HEK293 (cell line): ENCODE results near the gene ITIH5.

Source experiments
- CTCF ChIA-PET: fragments of 350-600 bp; formaldehyde crosslinking; extraction: SDS; loops from one replicate; lab custom pipeline; 2021; ENCODE audit warnings: antibody characterized with exemption; lab: Yijun Ruan, JAX
- POLR2A ChIA-PET: fragments of 300-600 bp; formaldehyde crosslinking; extraction: SDS; loops from one replicate; lab custom pipeline; 2020; ENCODE audit warnings: antibody characterized with exemption, inconsistent platforms; lab: Yijun Ruan, JAX
- H3K27ac ChIP-seq: fragments of 200-500 bp; sonication (Bioruptor generic); 2 replicates; pipeline ENCODE4 v1.5.1; 2014; ENCODE audit warnings: low read depth, low read length, control low read depth, inconsistent platforms; ENCODE audit errors: extremely low read depth
- H3K36me3 ChIP-seq, 2 experiments: fragments of 200-500 bp in 1 of 2; sonication (Bioruptor generic) in 1 of 2; 1 replicate in 1 of 2; 2 replicates in 1 of 2; pipeline ENCODE4 v1.5.1; 2014 to 2017; ENCODE audit warnings: inconsistent platforms in 2 of 2, low read length in 2 of 2; ENCODE audit not compliant: control insufficient read depth in 2 of 2, insufficient read depth in 1 of 2
- H3K4me1 ChIP-seq: fragments of 200-500 bp; sonication (Bioruptor generic); 2 replicates; pipeline ENCODE4 v1.5.1; 2014; ENCODE audit warnings: mild to moderate bottlenecking, low read length, inconsistent platforms; ENCODE audit not compliant: control insufficient read depth, insufficient read depth
- H3K4me3 ChIP-seq: 2 replicates; pipeline ENCODE4 v1.5.1; 2011; ENCODE audit warnings: low read depth, mild to moderate bottlenecking, control low read depth, low read length, moderate library complexity
- H3K9me3 ChIP-seq: fragments of 200-500 bp; sonication (Bioruptor generic); 2 replicates; pipeline ENCODE4 v1.5.1; 2014; ENCODE audit warnings: low read depth, low read length, inconsistent platforms; ENCODE audit not compliant: control insufficient read depth, insufficient read depth
- AEBP2 ChIP-seq: fragments of 450-650 bp; formaldehyde crosslinking; IDR thresholded peaks from 2 replicates; pipeline ENCODE4 v1.5.1; 2016; ENCODE audit warnings: missing biosample characterization, missing genetic modification characterization, borderline replicate concordance
- BCL11A ChIP-seq: fragments of 450-650 bp; formaldehyde crosslinking; IDR thresholded peaks from 2 replicates; pipeline ENCODE4 v1.5.1; 2016; ENCODE audit warnings: low read depth, missing biosample characterization, missing genetic modification characterization
- MEIS1 ChIP-seq: sonication (generic); formaldehyde crosslinking; IDR thresholded peaks from 2 replicates; pipeline ENCODE4 v1.8.1; 2022; ENCODE audit warnings: missing genetic modification reagents, mild to moderate bottlenecking, borderline replicate concordance
- PRDM6 ChIP-seq: fragments of 450-650 bp; formaldehyde crosslinking; IDR thresholded peaks from 2 replicates; pipeline ENCODE4 v1.5.1; 2017; ENCODE audit warnings: missing biosample characterization, missing genetic modification characterization
- REPIN1 ChIP-seq: fragments of 450-650 bp; formaldehyde crosslinking; IDR thresholded peaks from 2 replicates; pipeline ENCODE4 v1.5.1; 2017; ENCODE audit warnings: missing biosample characterization, missing genetic modification characterization, low read depth
- ZFHX2 ChIP-seq: fragments of 450-650 bp; formaldehyde crosslinking; conservative IDR thresholded peaks from 2 replicates; pipeline ENCODE4 v1.5.1; 2016; ENCODE audit warnings: missing biosample characterization, missing genetic modification characterization
- ZFP3 ChIP-seq: fragments of 450-650 bp; formaldehyde crosslinking; IDR thresholded peaks from 2 replicates; pipeline ENCODE4 v1.5.1; 2016; ENCODE audit warnings: low read depth, missing biosample characterization, missing genetic modification characterization
- ZNF133 ChIP-seq: fragments of 450-650 bp; formaldehyde crosslinking; IDR thresholded peaks from 2 replicates; pipeline ENCODE4 v1.5.1; 2016; ENCODE audit warnings: missing biosample characterization, missing genetic modification characterization
- ZNF2 ChIP-seq: fragments of 450-650 bp; formaldehyde crosslinking; IDR thresholded peaks from 2 replicates; pipeline ENCODE4 v1.5.1; 2016; ENCODE audit warnings: missing biosample characterization, missing genetic modification characterization
- ZNF529 ChIP-seq: fragments of 450-650 bp; formaldehyde crosslinking; IDR thresholded peaks from 2 replicates; pipeline ENCODE4 v1.5.1; 2017; ENCODE audit warnings: missing genetic modification characterization, missing biosample characterization; ENCODE audit not compliant: insufficient replicate concordance
- ZNF596 ChIP-seq: fragments of 450-650 bp; IDR thresholded peaks from 2 replicates; pipeline ENCODE4 v1.5.0; 2018; ENCODE audit warnings: missing biosample characterization, mild to moderate bottlenecking, missing genetic modification characterization, moderate library complexity
- ZNF624 ChIP-seq: fragments of 450-650 bp; formaldehyde crosslinking; IDR thresholded peaks from 2 replicates; pipeline ENCODE4 v1.5.1; 2017; ENCODE audit warnings: missing biosample characterization, missing genetic modification characterization
- ZNF791 ChIP-seq: fragments of 450-650 bp; formaldehyde crosslinking; IDR thresholded peaks from 2 replicates; pipeline ENCODE4 v1.5.1; 2016; ENCODE audit warnings: missing biosample characterization, missing genetic modification characterization
- TF ChIP-seq, protein P1 (sequence below): sonication (generic); formaldehyde crosslinking; IDR thresholded peaks from 2 replicates; pipeline ENCODE4 v1.8.1; 2022; ENCODE audit warnings: mild to moderate bottlenecking, moderate library complexity, missing genetic modification reagents
- TF ChIP-seq, protein P2 (sequence below): fragments of 450-650 bp; formaldehyde crosslinking; IDR thresholded peaks from 2 replicates; pipeline ENCODE4 v1.5.1; 2016; ENCODE audit warnings: missing biosample characterization, missing genetic modification characterization

Gene ITIH5

DNA sequence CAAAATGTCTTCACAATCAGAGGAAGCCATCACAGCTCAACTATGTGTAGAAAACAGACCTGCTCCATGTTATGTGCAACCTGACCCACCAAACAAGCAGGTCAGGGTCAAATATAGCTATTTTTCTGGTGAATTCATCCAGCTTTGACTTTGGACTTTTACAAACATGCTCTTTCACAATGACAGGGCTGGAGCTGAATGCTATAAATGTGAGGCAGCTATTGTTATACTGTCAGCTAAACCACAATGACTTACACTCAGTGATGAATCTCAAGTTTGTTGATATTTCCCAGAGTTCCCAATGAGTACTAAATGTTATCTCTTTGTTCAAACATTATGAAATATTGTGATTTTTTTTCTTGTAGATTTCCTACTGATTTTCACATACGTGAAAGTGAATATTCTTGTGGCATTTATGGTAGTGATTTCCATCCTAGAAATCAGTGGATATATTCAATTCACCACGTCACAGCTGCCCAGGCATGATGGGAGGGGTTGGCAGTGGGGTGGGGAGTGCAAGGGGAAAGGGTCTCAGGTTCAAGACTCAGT lies 33.9 kb upstream of the ITIH5 start:
- Histone ChIP-seq H3K4me1 (no peaks in the 10 kb centered on the region), H3K4me3 (no peak overlapping the region), H3K9me3 (no peaks in the 10 kb centered on the region), H3K36me3 (no peaks in the 10 kb centered on the region), H3K27ac (no peak overlapping the region)
- POLR2A ChIA-PET, result interaction anchor here (0.6 to 0.7 kb wide), 2 partner anchors 713 to 1823 kb away, joined by 4 to 5 read pairs; no protein-coding TSS in a partner anchor
- TF ChIP-seq BCL11A (tag by site-specific recombination) (no peak), ZNF2 (tag by site-specific recombination) (no peak)
- CTCF ChIA-PET, result interaction anchor here (1.7 kb wide), 1 partner anchor 13 kb away, joined by 9 read pairs; no protein-coding TSS in a partner anchor

DNA sequence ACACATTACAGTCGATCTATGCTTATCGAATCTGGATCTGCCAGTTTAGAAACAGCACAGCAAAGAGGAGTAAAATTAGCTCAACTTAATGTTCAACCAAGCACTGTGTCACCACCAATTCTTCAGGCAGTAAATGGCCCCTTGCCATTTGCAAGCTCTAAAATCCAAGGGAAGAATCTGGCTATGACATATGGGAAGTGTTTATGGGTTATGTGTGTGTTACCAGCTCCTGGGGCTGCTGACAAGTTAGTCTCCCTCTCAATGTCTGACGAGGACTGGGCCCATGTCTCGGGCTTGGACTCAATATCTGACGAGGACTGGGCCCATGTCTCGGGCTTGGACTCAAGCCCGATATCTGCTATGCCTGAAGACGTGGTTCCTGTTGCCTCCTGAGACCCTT lies 30.7 kb upstream of the ITIH5 start:
- Histone ChIP-seq H3K9me3 (no peaks in the 10 kb centered on the region), H3K27ac (no peak overlapping the region), H3K4me1 (no peaks in the 10 kb centered on the region), H3K36me3 (no peaks in the 10 kb centered on the region)
- CTCF ChIA-PET, result interaction anchor here (1.5 kb wide), 2 partner anchors 10 to 12 kb away, joined by 3 read pairs; no protein-coding TSS in a partner anchor
- POLR2A ChIA-PET, result no interaction called here
- TF ChIP-seq PRDM6 (no peak), MEIS1 (no peak), ZNF791 (tag by site-specific recombination) (no peak), ZNF596 (tag by site-specific recombination) (no peak), ZFHX2 (no peak), ZNF624 (tag by site-specific recombination) (no peak), ZNF133 (no peak), REPIN1 (no peak), AEBP2 (tag by site-specific recombination) (no peak), ZNF529 (tag by site-specific recombination) (no peak), ZFP3 (tag by site-specific recombination) (no peak)
- TF ChIP-seq, protein P1, sequence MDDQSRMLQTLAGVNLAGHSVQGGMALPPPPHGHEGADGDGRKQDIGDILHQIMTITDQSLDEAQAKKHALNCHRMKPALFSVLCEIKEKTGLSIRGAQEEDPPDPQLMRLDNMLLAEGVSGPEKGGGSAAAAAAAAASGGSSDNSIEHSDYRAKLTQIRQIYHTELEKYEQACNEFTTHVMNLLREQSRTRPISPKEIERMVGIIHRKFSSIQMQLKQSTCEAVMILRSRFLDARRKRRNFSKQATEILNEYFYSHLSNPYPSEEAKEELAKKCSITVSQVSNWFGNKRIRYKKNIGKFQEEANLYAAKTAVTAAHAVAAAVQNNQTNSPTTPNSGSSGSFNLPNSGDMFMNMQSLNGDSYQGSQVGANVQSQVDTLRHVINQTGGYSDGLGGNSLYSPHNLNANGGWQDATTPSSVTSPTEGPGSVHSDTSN (CRISPR knock-in tag), result no peak
- TF ChIP-seq, all 188 proteins: peak for 0
- H3K4me3 ChIP-seq, result no peak overlapping the region

DNA sequence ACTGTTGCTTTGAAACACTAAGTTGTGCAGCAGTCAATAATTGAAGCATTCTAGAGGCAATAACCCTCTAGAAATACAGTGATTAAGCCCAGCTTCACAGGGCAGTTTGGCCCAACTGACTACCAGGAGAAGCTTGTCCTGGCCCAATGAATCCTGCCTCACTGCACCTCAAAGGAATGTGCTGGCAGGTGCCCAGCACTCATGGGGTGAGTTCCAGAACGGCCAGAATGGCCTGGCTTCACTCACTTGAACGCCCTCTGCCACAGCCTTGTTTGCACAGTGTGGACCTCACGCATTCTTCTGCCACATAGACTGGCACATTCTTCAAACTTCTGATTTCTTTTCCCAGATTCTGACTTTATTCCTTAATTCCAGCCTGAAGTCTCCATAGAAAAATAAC lies 29.8 kb upstream of the ITIH5 start:
- no peaks in the 10 kb centered on the region for H3K36me3 ChIP-seq
- no peaks in the 10 kb centered on the region for H3K9me3 ChIP-seq
- no peaks in the 10 kb centered on the region for H3K4me1 ChIP-seq
- TF ChIP-seq, protein P2, sequence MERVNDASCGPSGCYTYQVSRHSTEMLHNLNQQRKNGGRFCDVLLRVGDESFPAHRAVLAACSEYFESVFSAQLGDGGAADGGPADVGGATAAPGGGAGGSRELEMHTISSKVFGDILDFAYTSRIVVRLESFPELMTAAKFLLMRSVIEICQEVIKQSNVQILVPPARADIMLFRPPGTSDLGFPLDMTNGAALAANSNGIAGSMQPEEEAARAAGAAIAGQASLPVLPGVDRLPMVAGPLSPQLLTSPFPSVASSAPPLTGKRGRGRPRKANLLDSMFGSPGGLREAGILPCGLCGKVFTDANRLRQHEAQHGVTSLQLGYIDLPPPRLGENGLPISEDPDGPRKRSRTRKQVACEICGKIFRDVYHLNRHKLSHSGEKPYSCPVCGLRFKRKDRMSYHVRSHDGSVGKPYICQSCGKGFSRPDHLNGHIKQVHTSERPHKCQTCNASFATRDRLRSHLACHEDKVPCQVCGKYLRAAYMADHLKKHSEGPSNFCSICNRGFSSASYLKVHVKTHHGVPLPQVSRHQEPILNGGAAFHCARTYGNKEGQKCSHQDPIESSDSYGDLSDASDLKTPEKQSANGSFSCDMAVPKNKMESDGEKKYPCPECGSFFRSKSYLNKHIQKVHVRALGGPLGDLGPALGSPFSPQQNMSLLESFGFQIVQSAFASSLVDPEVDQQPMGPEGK (tag by site-specific recombination), result no peak
- H3K4me3 ChIP-seq, result no peak overlapping the region
- POLR2A ChIA-PET, result no interaction called here
- no peak overlapping the region for H3K27ac ChIP-seq
- CTCF ChIA-PET, result interaction anchor here (0.8 to 0.9 kb wide), 2 partner anchors 9 to 10 kb away, joined by 3 read pairs; no protein-coding TSS in a partner anchor
